ENCODE results near the gene NFIA.
A peak's percentile ranks its signal among the peaks of the same experiment; 100 is the strongest.

Gene NFIA

GRCh38 chr1:61480273-61480935, 398.0 kb downstream of the NFIA start:
- TF ChIP-seq Cebpa-rat (IDR thresholded peaks at IDR 0.05): no peak
- no peak overlapping the region for H3K27ac ChIP-seq
- H3K4me1 ChIP-seq: peaks cover 0 to 8% (median 3%) of the 10 kb centered on the region in 10 experiments; a peak in 5 of 20 replicates
- H4K20me1 ChIP-seq: no peaks in the 10 kb centered on the region
- H3K9me3 ChIP-seq (replicated peaks in 1 of 11): no peaks in the 10 kb centered on the region
- H3K9ac ChIP-seq: no peak overlapping the region
- no peaks in the 10 kb centered on the region for H3K27me3 ChIP-seq
- no peak overlapping the region for H3K4me2 ChIP-seq
- H3K4me3 ChIP-seq: no peak overlapping the region
- H3K36me3 ChIP-seq: no peaks in the 10 kb centered on the region

DNA sequence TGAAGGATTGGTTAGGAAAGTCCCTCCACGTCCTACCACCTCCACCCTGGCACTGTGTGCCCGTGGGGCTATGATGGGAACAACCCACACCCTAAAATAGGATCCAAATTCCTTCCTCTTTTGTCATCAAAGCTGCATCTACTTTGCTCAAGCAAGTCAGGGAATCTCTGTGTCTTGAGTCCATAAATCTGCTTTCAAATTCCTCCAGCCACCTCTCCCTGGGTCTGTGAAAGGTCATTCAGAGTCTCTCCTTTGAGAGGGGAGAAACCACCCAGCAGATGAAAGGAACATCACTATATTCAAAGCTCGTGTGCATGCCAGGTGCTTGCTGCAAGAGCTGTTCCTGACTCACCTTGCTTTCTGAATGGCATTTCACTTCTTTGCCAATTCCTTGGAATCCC, 399.0 kb downstream of the NFIA start:
- no peak overlapping the region for H3K27ac ChIP-seq
- H3K4me3 ChIP-seq: no peak overlapping the region
- peak overlapping the region in 4 of 11 experiments; percentile 2 to 34 (median 19); a peak in 3 of 22 replicates for H3K4me2 ChIP-seq
- H4K20me1 ChIP-seq: no peaks in the 10 kb centered on the region
- TF ChIP-seq Cebpa-rat (IDR thresholded peaks at IDR 0.05): no peak
- no peaks in the 10 kb centered on the region for H3K27me3 ChIP-seq
- no peak overlapping the region for H3K9ac ChIP-seq
- peaks cover 0 to 8% (median 3%) of the 10 kb centered on the region in 10 experiments; a peak in 5 of 20 replicates for H3K4me1 ChIP-seq
- no peaks in the 10 kb centered on the region for H3K9me3 ChIP-seq (replicated peaks in 1 of 11)
- no peaks in the 10 kb centered on the region for H3K36me3 ChIP-seq

GRCh38 chr1:61482170-61482734, 399.9 kb downstream of the NFIA start:
- H3K27ac ChIP-seq: no peak overlapping the region
- no peaks in the 10 kb centered on the region for H3K9me3 ChIP-seq (replicated peaks in 1 of 11)
- TF ChIP-seq Cebpa-rat (IDR thresholded peaks at IDR 0.05): no peak
- no peaks in the 10 kb centered on the region for H4K20me1 ChIP-seq
- H3K4me3 ChIP-seq: no peak overlapping the region
- peaks cover 0 to 8% (median 3%) of the 10 kb centered on the region in 10 experiments; a peak in 5 of 20 replicates for H3K4me1 ChIP-seq
- no peak overlapping the region for H3K9ac ChIP-seq
- H3K4me2 ChIP-seq: no peak overlapping the region
- no peaks in the 10 kb centered on the region for H3K36me3 ChIP-seq
- H3K27me3 ChIP-seq: no peaks in the 10 kb centered on the region

GRCh38 chr1:61486783-61487536, 404.6 kb downstream of the NFIA start:
- Histone ChIP-seq H3K9ac (no peak overlapping the region), H3K4me3 (no peak overlapping the region), H3K4me2 (no peak overlapping the region), H3K9me3 (replicated peaks in 1 of 11) (no peaks in the 10 kb centered on the region), H3K27me3 (no peaks in the 10 kb centered on the region), H3K27ac (no peak overlapping the region), H3K36me3 (no peaks in the 10 kb centered on the region), H4K20me1 (no peaks in the 10 kb centered on the region), H3K4me1 (no peaks in the 10 kb centered on the region)
- no peak for TF ChIP-seq Cebpa-rat (IDR thresholded peaks at IDR 0.05)

- H3K36me3 ChIP-seq: no peaks in the 10 kb centered on the region
- no peaks in the 10 kb centered on the region for H3K4me1 ChIP-seq
- no peak overlapping the region for H3K4me3 ChIP-seq
- H3K9ac ChIP-seq: no peak overlapping the region
- no peaks in the 10 kb centered on the region for H3K9me3 ChIP-seq (replicated peaks in 1 of 11)
- H3K27ac ChIP-seq: no peak overlapping the region
- no peak for TF ChIP-seq Cebpa-rat (IDR thresholded peaks at IDR 0.05)
- H4K20me1 ChIP-seq: no peaks in the 10 kb centered on the region
- H3K4me2 ChIP-seq: no peak overlapping the region
- no peaks in the 10 kb centered on the region for H3K27me3 ChIP-seq
These were observed 405.4 kb downstream of the NFIA start for GRCh38 chr1:61487801-61488200.

DNA sequence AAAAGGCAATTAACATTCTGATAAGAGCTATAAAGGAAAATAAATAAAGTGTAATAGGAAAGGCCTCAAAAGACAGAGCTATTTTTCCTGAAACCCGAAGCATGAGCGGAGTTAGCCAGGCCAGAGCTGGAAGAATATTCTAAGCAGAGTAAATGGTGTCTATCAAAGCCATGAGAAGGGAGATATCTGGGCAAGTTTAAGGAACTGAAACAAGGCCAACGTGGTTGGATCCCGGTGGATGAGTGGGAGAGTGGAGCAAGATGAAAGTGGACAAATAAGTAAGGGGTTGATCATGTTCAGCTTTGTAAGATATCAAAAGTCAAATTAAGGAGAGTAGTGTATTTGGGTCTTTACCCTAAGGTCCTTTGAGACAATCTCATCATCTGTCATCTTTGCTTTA, 408.6 kb downstream of the NFIA start:
- H3K4me1 ChIP-seq: no peaks in the 10 kb centered on the region

DNA sequence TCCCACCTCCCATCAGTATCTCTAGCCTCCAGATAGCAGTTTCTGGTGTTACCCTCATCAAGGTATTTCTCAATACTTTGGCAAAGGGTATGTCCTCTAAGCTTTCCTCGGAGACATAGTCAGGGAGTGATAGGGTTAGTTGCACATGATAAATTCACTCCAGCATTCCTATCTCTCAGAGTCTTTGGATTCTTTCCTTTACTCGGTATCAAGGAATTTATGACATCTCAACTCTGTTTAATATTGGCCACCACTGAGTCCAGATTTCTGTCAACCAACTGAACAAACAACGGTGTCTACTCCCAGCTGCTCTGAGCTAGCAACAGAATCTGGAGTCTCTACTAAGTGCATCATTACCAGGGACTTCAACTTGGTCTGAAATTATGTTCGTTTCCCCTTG, 409.1 kb downstream of the NFIA start:
- Histone ChIP-seq H3K4me1 (no peaks in the 10 kb centered on the region), H3K27me3 (no peaks in the 10 kb centered on the region), H3K27ac (no peak overlapping the region), H3K36me3 (no peaks in the 10 kb centered on the region), H3K9ac (no peak overlapping the region), H4K20me1 (no peaks in the 10 kb centered on the region), H3K9me3 (replicated peaks in 1 of 11) (no peaks in the 10 kb centered on the region), H3K4me2 (no peak overlapping the region), H3K4me3 (no peak overlapping the region)
- no peak for TF ChIP-seq Cebpa-rat (IDR thresholded peaks at IDR 0.05)

More for the DNA sequence above, 408.6 kb downstream of the NFIA start:
- no peaks in the 10 kb centered on the region for H4K20me1 ChIP-seq
- H3K36me3 ChIP-seq: no peaks in the 10 kb centered on the region
- H3K9ac ChIP-seq: no peak overlapping the region
- no peaks in the 10 kb centered on the region for H3K9me3 ChIP-seq (replicated peaks in 1 of 11)
- TF ChIP-seq Cebpa-rat (IDR thresholded peaks at IDR 0.05): no peak
- H3K4me2 ChIP-seq: no peak overlapping the region
- no peak overlapping the region for H3K27ac ChIP-seq
- no peaks in the 10 kb centered on the region for H3K27me3 ChIP-seq
- no peak overlapping the region for H3K4me3 ChIP-seq

GRCh38 chr1:61494000-61494399, 411.6 kb downstream of the NFIA start:
- no peak overlapping the region for H3K4me3 ChIP-seq
- no peaks in the 10 kb centered on the region for H3K36me3 ChIP-seq
- H3K4me1 ChIP-seq: no peaks in the 10 kb centered on the region
- H3K27ac ChIP-seq: no peak overlapping the region
- no peak overlapping the region for H3K9ac ChIP-seq
- no peaks in the 10 kb centered on the region for H3K9me3 ChIP-seq (replicated peaks in 1 of 11)
- no peak overlapping the region for H3K4me2 ChIP-seq
- no peaks in the 10 kb centered on the region for H4K20me1 ChIP-seq
- H3K27me3 ChIP-seq: no peaks in the 10 kb centered on the region
- TF ChIP-seq Cebpa-rat (IDR thresholded peaks at IDR 0.05): no peak

DNA sequence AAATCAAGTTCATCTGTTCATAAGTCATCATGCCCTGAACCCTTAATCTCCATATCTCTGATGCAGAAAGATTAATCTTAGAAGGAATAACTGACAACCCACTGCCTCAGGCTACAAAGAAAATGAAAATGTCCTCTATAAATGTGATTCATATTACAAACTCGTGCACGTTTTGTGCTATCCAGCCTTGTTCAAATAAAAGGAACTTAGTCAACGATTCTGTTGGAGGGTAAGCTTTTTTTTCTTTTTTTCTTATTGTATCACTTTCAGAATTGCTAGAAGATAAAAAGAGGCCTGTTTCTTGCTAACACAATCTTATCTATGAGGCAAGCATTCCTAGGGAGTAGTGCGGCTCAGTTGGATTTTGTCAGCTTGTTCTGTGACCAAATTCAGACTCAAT, 414.1 kb downstream of the NFIA start:
- no peak overlapping the region for H3K4me2 ChIP-seq
- H3K4me1 ChIP-seq: no peaks in the 10 kb centered on the region
- H3K9ac ChIP-seq: no peak overlapping the region
- TF ChIP-seq Cebpa-rat (IDR thresholded peaks at IDR 0.05): no peak
- no peaks in the 10 kb centered on the region for H3K27me3 ChIP-seq
- no peaks in the 10 kb centered on the region for H3K9me3 ChIP-seq (replicated peaks in 1 of 11)
- H4K20me1 ChIP-seq: no peaks in the 10 kb centered on the region
- H3K36me3 ChIP-seq: no peaks in the 10 kb centered on the region
- H3K27ac ChIP-seq: no peak overlapping the region
- no peak overlapping the region for H3K4me3 ChIP-seq

All from BLaER1 treated with 17β-estradiol and CSF1 and Interleukin-3, amounts not matched to agents 10 nM and 100 nM (cell line).